Hematopoietic multipotent progenitor cell treated with erythropoietin and hydrocortisone succinate and interleukin-3 and kit ligand, for 17 days (in vitro differentiated cells): ENCODE results near the gene ZNF536.
"Not testable (repeated sequence)": the region's sequence is repeated elsewhere in the genome, so short reads cannot be mapped to it uniquely, and the experiment has no call there.

ENCODE experiments used
- DNase-seq: peaks from one replicate; pipeline ENCODE4 v3.0.0-alpha.2; 2015; ENCODE audit warnings: low spot score

ZNF536 gene

GRCh38 chr19:30446850-30447552, 74.8 kb downstream of the ZNF536 start:
- DNase-seq: no peak

GRCh38 chr19:30447553-30447870, 75.3 kb downstream of the ZNF536 start:
- no peak for DNase-seq

- no peak for DNase-seq
Observed at GRCh38 chr19:30448386-30449077, 76.3 kb downstream of the ZNF536 start.

GRCh38 chr19:30449078-30449590, 77.0 kb downstream of the ZNF536 start:
- no peak for DNase-seq

GRCh38 chr19:30449673-30450072, 77.5 kb downstream of the ZNF536 start:
- DNase-seq: no peak

- DNase-seq: no peak
Observed at GRCh38 chr19:30450100-30450499, 77.9 kb downstream of the ZNF536 start.

- no peak for DNase-seq
Observed at GRCh38 chr19:30450835-30451321, 78.7 kb downstream of the ZNF536 start.

- no peak for DNase-seq
Observed at GRCh38 chr19:30452931-30453330, 80.7 kb downstream of the ZNF536 start.

- no peak for DNase-seq
Observed at GRCh38 chr19:30453743-30454142, 81.6 kb downstream of the ZNF536 start.

GRCh38 chr19:30455881-30456280, 83.7 kb downstream of the ZNF536 start:
- DNase-seq: no peak

GRCh38 chr19:30457484-30457883, 85.3 kb downstream of the ZNF536 start:
- DNase-seq: no peak

GRCh38 chr19:30459859-30460258, 87.7 kb downstream of the ZNF536 start:
- DNase-seq: no peak

- DNase-seq: no peak
Observed at GRCh38 chr19:30464162-30464561, 92.0 kb downstream of the ZNF536 start.

GRCh38 chr19:30466598-30466997, 94.4 kb downstream of the ZNF536 start:
- not testable (repeated sequence) for DNase-seq

GRCh38 chr19:30467239-30467638, 95.1 kb downstream of the ZNF536 start:
- DNase-seq: no peak

GRCh38 chr19:30469774-30470173, 97.6 kb downstream of the ZNF536 start:
- DNase-seq: no peak

- no peak for DNase-seq
Observed at GRCh38 chr19:30471441-30471840, 99.3 kb downstream of the ZNF536 start.

GRCh38 chr19:30473334-30473867, 101.2 kb downstream of the ZNF536 start:
- no peak for DNase-seq

- no peak for DNase-seq
Observed at GRCh38 chr19:30476997-30477396, 104.8 kb downstream of the ZNF536 start.

GRCh38 chr19:30479231-30479630, 107.0 kb downstream of the ZNF536 start:
- no peak for DNase-seq

GRCh38 chr19:30480097-30480496, 107.9 kb downstream of the ZNF536 start:
- no peak for DNase-seq

GRCh38 chr19:30481063-30481462, 108.9 kb downstream of the ZNF536 start:
- no peak for DNase-seq

- DNase-seq: no peak
Observed at GRCh38 chr19:30481823-30482222, 109.6 kb downstream of the ZNF536 start.
